OCI-LY1 (cell line): Measurements from ENCODE around the gene AHCYL1.

Experiments used
- H2AFZ ChIP-seq: fragments of 200-600 bp; sonication (generic), shearing (Covaris generic); 2 replicates; pipeline ENCODE4 v1.6.0; 2014; ENCODE audit warnings: antibody characterized with exemption, mild to moderate bottlenecking, low read length
- H3F3A ChIP-seq: fragments of 200-600 bp; sonication (generic), shearing (Covaris generic); 2 replicates; pipeline ENCODE4 v1.6.0; 2014; ENCODE audit warnings: mild to moderate bottlenecking, antibody characterized with exemption, low read length, moderate library complexity; ENCODE audit not compliant: insufficient read depth
- H3K27ac ChIP-seq: fragments of 200-600 bp; sonication (generic); 2 replicates; pipeline ENCODE4 v1.5.1; 2014; ENCODE audit warnings: low read length, mixed run types, mild to moderate bottlenecking, low read depth; ENCODE audit not compliant: poor library complexity, severe bottlenecking
- H3K27me3 ChIP-seq: fragments of 200-600 bp; sonication (generic); 2 replicates; pipeline ENCODE4 v1.6.0; 2014; ENCODE audit warnings: antibody characterized with exemption, mild to moderate bottlenecking, low read length, moderate library complexity; ENCODE audit not compliant: insufficient read depth
- H3K36me3 ChIP-seq: fragments of 200-600 bp; sonication (generic); 2 replicates; pipeline ENCODE4 v1.6.1; 2014; ENCODE audit warnings: mild to moderate bottlenecking, antibody characterized with exemption, low read length, moderate library complexity, mixed read lengths; ENCODE audit not compliant: insufficient read depth
- H3K4me1 ChIP-seq: fragments of 200-600 bp; sonication (generic); 2 replicates; pipeline ENCODE4 v1.5.1; 2014; ENCODE audit warnings: mild to moderate bottlenecking, low read length, moderate library complexity; ENCODE audit not compliant: insufficient read depth, severe bottlenecking
- H3K4me2 ChIP-seq: fragments of 200-600 bp; sonication (generic), shearing (Covaris generic); 2 replicates; pipeline ENCODE4 v1.6.1; 2014; ENCODE audit warnings: low read length
- H3K4me3 ChIP-seq: fragments of 200-600 bp; sonication (generic); 2 replicates; pipeline ENCODE4 v1.5.1; 2014; ENCODE audit warnings: low read length, low read depth, mild to moderate bottlenecking, mixed read lengths; ENCODE audit not compliant: poor library complexity, severe bottlenecking
- H3K79me2 ChIP-seq: fragments of 200-600 bp; shearing (Covaris generic); 2 replicates; pipeline ENCODE4 v1.6.1; 2016; ENCODE audit warnings: mixed run types, low read length, mixed read lengths; ENCODE audit not compliant: insufficient read depth
- H3K9ac ChIP-seq: fragments of 200-600 bp; sonication (generic), shearing (Covaris generic); 2 replicates; pipeline ENCODE4 v1.6.1; 2014; ENCODE audit warnings: mild to moderate bottlenecking, low read length, mixed read lengths
- H3K9me2 ChIP-seq: fragments of 200-600 bp; sonication (generic), shearing (Covaris generic); 2 replicates; pipeline ENCODE4 v1.6.1; 2014; ENCODE audit warnings: low read depth, mild to moderate bottlenecking, low read length, mixed read lengths
- H3K9me3 ChIP-seq: fragments of 200-600 bp; shearing (Covaris generic); 2 replicates; pipeline ENCODE4 v1.6.1; 2014; ENCODE audit warnings: low read length, mixed read lengths
- H4K20me1 ChIP-seq: fragments of 200-600 bp; sonication (generic), shearing (Covaris generic); 2 replicates; pipeline ENCODE4 v1.6.0; 2016; ENCODE audit warnings: mild to moderate bottlenecking, low read length; ENCODE audit not compliant: insufficient read depth
- CTCF ChIP-seq: fragments of 200-600 bp; sonication (generic), shearing (Covaris generic); IDR thresholded peaks from 2 replicates; pipeline ENCODE4 v1.5.1; 2017; ENCODE audit warnings: mild to moderate bottlenecking, antibody characterized with exemption, low read length, moderate library complexity, mixed read lengths
- EZH2 ChIP-seq: fragments of 200-600 bp; sonication (generic), shearing (Covaris generic); IDR thresholded peaks from 2 replicates; pipeline ENCODE4 v1.8.0; 2017; ENCODE audit warnings: borderline replicate concordance, mixed run types, mild to moderate bottlenecking, antibody characterized with exemption, low read length, moderate library complexity, mixed read lengths

Gene AHCYL1

GRCh38 chr1:109993885-109994284, 9.3 kb downstream of the AHCYL1 start:
- H3K9me2 ChIP-seq: no peaks in the 10 kb centered on the region
- no peaks in the 10 kb centered on the region for H3K9me3 ChIP-seq
- H3K4me1 ChIP-seq: peaks cover 6% of the 10 kb centered on the region
- H3K4me2 ChIP-seq: no peak overlapping the region
- H2AFZ ChIP-seq: no peak overlapping the region
- H3K4me3 ChIP-seq: no peak overlapping the region
- H3K36me3 ChIP-seq: no peaks in the 10 kb centered on the region; the same call in 1 of the 2 replicates
- H3K79me2 ChIP-seq: no peaks in the 10 kb centered on the region; the same call in 1 of the 2 replicates
- no peaks in the 10 kb centered on the region for H3F3A ChIP-seq
- H4K20me1 ChIP-seq: no peaks in the 10 kb centered on the region
- no peak overlapping the region for H3K27ac ChIP-seq
- TF ChIP-seq EZH2: no peak
- no peak for TF ChIP-seq CTCF
- no peak overlapping the region for H3K9ac ChIP-seq
- H3K27me3 ChIP-seq: no peaks in the 10 kb centered on the region

- Histone ChIP-seq H3K4me2 (no peak overlapping the region), H3F3A (no peaks in the 10 kb centered on the region), H3K27me3 (no peaks in the 10 kb centered on the region), H4K20me1 (no peaks in the 10 kb centered on the region), H3K4me1 (peaks cover 6% of the 10 kb centered on the region), H3K4me3 (no peak overlapping the region), H3K79me2 (no peaks in the 10 kb centered on the region; the same call in 1 of the 2 replicates), H3K9me2 (no peaks in the 10 kb centered on the region), H3K9me3 (no peaks in the 10 kb centered on the region), H2AFZ (no peak overlapping the region), H3K36me3 (no peaks in the 10 kb centered on the region; the same call in 1 of the 2 replicates), H3K9ac (no peak overlapping the region), H3K27ac (no peak overlapping the region)
- no peak for TF ChIP-seq EZH2
- TF ChIP-seq CTCF: no peak
These were observed 10.1 kb downstream of the AHCYL1 start for GRCh38 chr1:109994654-109995053.

GRCh38 chr1:109995536-109995935, 11.0 kb downstream of the AHCYL1 start:
- H3K36me3 ChIP-seq: no peaks in the 10 kb centered on the region; the same call in 1 of the 2 replicates
- TF ChIP-seq CTCF: no peak
- TF ChIP-seq EZH2: no peak
- no peaks in the 10 kb centered on the region for H4K20me1 ChIP-seq
- H3K27ac ChIP-seq: no peak overlapping the region
- no peaks in the 10 kb centered on the region for H3F3A ChIP-seq
- H3K9me2 ChIP-seq: no peaks in the 10 kb centered on the region
- H3K4me3 ChIP-seq: no peak overlapping the region
- H3K79me2 ChIP-seq: no peaks in the 10 kb centered on the region; the same call in 1 of the 2 replicates
- H3K9me3 ChIP-seq: no peaks in the 10 kb centered on the region
- no peaks in the 10 kb centered on the region for H3K27me3 ChIP-seq
- no peak overlapping the region for H3K9ac ChIP-seq
- no peak overlapping the region for H2AFZ ChIP-seq
- no peak overlapping the region for H3K4me2 ChIP-seq
- H3K4me1 ChIP-seq: no peaks in the 10 kb centered on the region
